ENCODE data around the gene NTM.

NTM gene

GRCh38 chr11:131694526-131695424 lies 324.4 kb downstream of the NTM start:
- peak; percentile 13 to 88 for DNase-seq

GRCh38 chr11:131695889-131696429 lies 325.5 kb downstream of the NTM start:
- DNase-seq: no peak

GRCh38 chr11:131696690-131697089 lies 326.3 kb downstream of the NTM start:
- no peak for DNase-seq

GRCh38 chr11:131703311-131703710 lies 332.9 kb downstream of the NTM start:
- no peak for DNase-seq

- no peak for DNase-seq
Observed at GRCh38 chr11:131704682-131705081, 334.3 kb downstream of the NTM start.

- DNase-seq: no peak
Observed at GRCh38 chr11:131710511-131710910, 340.1 kb downstream of the NTM start.

- DNase-seq: no peak
Observed at GRCh38 chr11:131712897-131713296, 342.5 kb downstream of the NTM start.

- no peak for DNase-seq
Observed at GRCh38 chr11:131713529-131714134, 343.2 kb downstream of the NTM start.

- no peak for DNase-seq
Observed at GRCh38 chr11:131717616-131718015, 347.2 kb downstream of the NTM start.

- no peak for DNase-seq
Observed at GRCh38 chr11:131723088-131723487, 352.7 kb downstream of the NTM start.

- DNase-seq: no peak
Observed at GRCh38 chr11:131724436-131724975, 354.1 kb downstream of the NTM start.

- DNase-seq: no peak
Observed at GRCh38 chr11:131734871-131735270, 364.5 kb downstream of the NTM start.

GRCh38 chr11:131737357-131737756 lies 366.9 kb downstream of the NTM start:
- DNase-seq: no peak

GRCh38 chr11:131739243-131739882 lies 368.9 kb downstream of the NTM start:
- peak; percentile 43 to 82 for DNase-seq

GRCh38 chr11:131744847-131745246 lies 374.4 kb downstream of the NTM start:
- no peak for DNase-seq

GRCh38 chr11:131745405-131745804 lies 375.0 kb downstream of the NTM start:
- no peak for DNase-seq

- DNase-seq: no peak
Observed at GRCh38 chr11:131746201-131746600, 375.8 kb downstream of the NTM start.

- peak in 1 of 2 experiments; percentile 75 for DNase-seq
Observed at GRCh38 chr11:131748151-131749050, 378.0 kb downstream of the NTM start.

- DNase-seq: no peak
Observed at GRCh38 chr11:131749101-131749500, 378.7 kb downstream of the NTM start.

- DNase-seq: no peak
Observed at GRCh38 chr11:131750152-131750551, 379.7 kb downstream of the NTM start.

GRCh38 chr11:131750692-131751091 lies 380.3 kb downstream of the NTM start:
- DNase-seq: no peak

GRCh38 chr11:131754671-131755070 lies 384.3 kb downstream of the NTM start:
- no peak for DNase-seq

All from cerebellar nuclear complex (tissue), 1 donor.